Small intestine (tissue), 7 donors: Measurements from ENCODE around the gene TCF19. TPM values are rescaled to one million over a fixed set of nuclear protein-coding genes. Genes with fewer than 3 reads are reported as not detected.
"Not testable (repeated sequence)": the region's sequence is repeated elsewhere in the genome, so short reads cannot be mapped to it uniquely, and the experiment has no call there.

ENCODE experiments used
- DNase-seq, 2 donors: peaks; one replicate each; pipeline versions ENCODE4 v3.0.0 to v3.0.0-alpha.2; 2013
- FAIRE-seq: peaks from 2 replicates; lab custom pipeline; 2012; peaks lifted over from hg19 to GRCh38; lab: Jason Lieb, UNC
- H3K27ac ChIP-seq, 3 donors: one replicate each; pipeline ENCODE4 v1.5.1; 2013; ENCODE audit warnings: low read length in 2 of 3, mild to moderate bottlenecking in 2 of 3, control low read depth in 1 of 3, inconsistent platforms in 1 of 3, low read depth in 1 of 3, moderate library complexity in 1 of 3
- H3K27me3 ChIP-seq, 3 donors: one replicate each; pipeline ENCODE4 v1.6.1; 2013; ENCODE audit warnings: low read length in 3 of 3, inconsistent platforms in 1 of 3; ENCODE audit not compliant: control insufficient read depth in 3 of 3, insufficient read depth in 3 of 3
- H3K36me3 ChIP-seq, 3 donors: one replicate each; pipeline ENCODE4 v1.6.1; 2013; ENCODE audit warnings: low read length in 3 of 3, inconsistent platforms in 1 of 3, low read depth in 1 of 3, mild to moderate bottlenecking in 1 of 3, moderate library complexity in 1 of 3; ENCODE audit not compliant: control insufficient read depth in 3 of 3, insufficient read depth in 2 of 3
- H3K4me1 ChIP-seq, 3 donors: one replicate each; pipeline ENCODE4 v1.6.1; 2013; ENCODE audit warnings: low read length in 2 of 3, inconsistent platforms in 1 of 3, low read depth in 1 of 3, mild to moderate bottlenecking in 1 of 3, moderate library complexity in 1 of 3; ENCODE audit not compliant: control insufficient read depth in 3 of 3, insufficient read depth in 2 of 3
- H3K4me3 ChIP-seq, 3 donors: one replicate each; pipeline ENCODE4 v1.5.1; 2013; ENCODE audit warnings: low read length in 3 of 3, control low read depth in 1 of 3, inconsistent platforms in 1 of 3, low read depth in 1 of 3, mild to moderate bottlenecking in 1 of 3, moderate library complexity in 1 of 3
- H3K9me3 ChIP-seq, 2 donors: one replicate each; pipeline ENCODE4 v1.6.1; 2013; ENCODE audit warnings: low read depth in 1 of 2, low read length in 1 of 2; ENCODE audit not compliant: control insufficient read depth in 2 of 2, insufficient read depth in 1 of 2
- WGBS, 3 donors: extraction: QIAGEN DNeasy Blood & Tissue Kit; methylation state at CpG; one replicate each; pipeline ENCODE4 v1.1.7; 2013; 5-methylcytosine and 5-hydroxymethylcytosine counted together
- polyA plus RNA-seq, 4 donors: library from polyadenylated mRNA; stranded (reverse) in 3 of 4; unstranded in 1 of 4; fragments of 200-250 nt in 3 of 4; fragments of 120-200 nt in 1 of 4; gene quantifications; one replicate each; pipeline versions ENCODE4 v1.2.1 to v1.2.3, GENCODE V29; 2013
- donor health status: healthy with polysubstance abuse.
- donor health status: control.
- donor health status: control.
- donor health status: Bipolar disorder and iron deficiency.
- donor health status: healthy.

TCF19 gene
- polyA plus RNA-seq, 4 donors = 1.8 to 12.8 (median 4.9) TPM

DNA sequence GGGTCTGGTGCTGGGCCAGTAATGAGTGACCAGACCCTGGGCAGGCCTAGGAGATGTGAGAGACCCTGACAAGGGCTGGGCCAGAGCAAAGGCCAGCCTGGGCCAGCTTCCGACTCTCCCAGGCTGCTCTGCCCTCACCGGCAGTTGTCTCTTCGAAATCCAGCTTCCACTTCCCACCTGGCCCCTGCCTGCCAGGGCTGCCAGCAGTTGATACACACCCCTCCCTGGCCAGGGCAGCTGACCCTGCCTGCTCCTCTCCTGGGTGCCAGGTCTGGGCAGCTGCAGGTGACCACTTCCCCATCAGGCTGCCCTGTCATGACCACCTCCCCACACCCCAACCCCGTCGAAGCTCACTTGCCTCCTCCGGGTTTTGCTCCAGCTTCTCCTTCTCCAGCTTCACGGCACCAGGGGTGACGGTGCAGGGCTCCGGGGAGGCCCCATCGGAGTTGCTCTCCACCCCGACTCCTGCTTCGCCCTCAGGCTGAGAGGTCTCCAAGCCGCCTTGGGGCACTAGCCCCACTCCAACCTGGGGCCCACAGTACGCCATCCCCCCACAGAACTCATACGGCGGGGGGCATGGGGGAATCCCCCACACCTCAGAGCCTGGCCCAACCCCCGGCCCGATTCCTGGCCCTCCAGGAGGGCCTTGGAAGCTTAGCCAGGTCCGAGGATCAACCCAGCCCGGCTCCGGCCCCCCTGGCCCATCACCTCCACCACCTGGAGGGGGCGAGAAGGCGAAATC, 11.6 kb downstream of the TCF19 start:
- not testable (repeated sequence) for H3K4me3 ChIP-seq, H3K9me3 ChIP-seq, H3K36me3 ChIP-seq, DNase-seq, H3K4me1 ChIP-seq, H3K27me3 ChIP-seq, H3K27ac ChIP-seq, FAIRE-seq
- 67 to 89% (median 88%) methylated on average over 19 to 23 of the region's 23 CpGs for WGBS, 3 donors

- Histone ChIP-seq H3K9me3 (no peaks in the 10 kb centered on the region), H3K4me3 (no peak within 1 kb of the TSS), H3K4me1 (no peaks in the 10 kb centered on the region), H3K36me3 (no peaks in the 10 kb centered on the region), H3K27me3 (peaks cover 0 to 6% (median 0%) of the 10 kb centered on the region in 3 donors), H3K27ac (no peak within 1 kb of the TSS)
- FAIRE-seq (no peak), DNase-seq (no peak)
- WGBS, 3 donors = 66 to 93% (median 89%) methylated on average over 9 of the region's 9 CpGs
Observed at GRCh38 chr6:31170600-31170881, 12.2 kb downstream of the TCF19 start, which contains the start of gene POU5F1. TSS of gene POU5F1 (minus strand) at chr6:31170682. CDS start at chr6:31170620, 62 bp downstream.

- no peaks in the 10 kb centered on the region for H3K4me1 ChIP-seq
- DNase-seq (no peak), FAIRE-seq (no peak)
- no peaks in the 10 kb centered on the region for H3K36me3 ChIP-seq
- H3K27me3 ChIP-seq = peaks cover 0 to 6% (median 0%) of the 10 kb centered on the region in 3 donors
- H3K27ac ChIP-seq = no peak overlapping the region
- no peak overlapping the region for H3K4me3 ChIP-seq
- no peaks in the 10 kb centered on the region for H3K9me3 ChIP-seq
- WGBS, 3 donors = 85 to 93% (median 87%) methylated on average over 10 of the region's 10 CpGs
Observed at GRCh38 chr6:31170987-31171671, 12.7 kb downstream of the TCF19 start.

- FAIRE-seq = no peak
- H3K4me1 ChIP-seq = no peaks in the 10 kb centered on the region
- no peak overlapping the region for H3K27ac ChIP-seq
- no peak overlapping the region for H3K4me3 ChIP-seq
- H3K9me3 ChIP-seq = no peaks in the 10 kb centered on the region
- 62 to 87% (median 80%) methylated on average over 16 of the region's 16 CpGs for WGBS, 3 donors
- H3K27me3 ChIP-seq = peaks cover 0 to 6% (median 0%) of the 10 kb centered on the region in 3 donors
- no peaks in the 10 kb centered on the region for H3K36me3 ChIP-seq
- no peak for DNase-seq
Observed at GRCh38 chr6:31171931-31172905, 13.8 kb downstream of the TCF19 start.

GRCh38 chr6:31172973-31173384, 14.6 kb downstream of the TCF19 start:
- Histone ChIP-seq H3K4me1 (no peaks in the 10 kb centered on the region), H3K9me3 (no peaks in the 10 kb centered on the region), H3K36me3 (no peaks in the 10 kb centered on the region), H3K4me3 (no peak overlapping the region), H3K27ac (no peak overlapping the region), H3K27me3 (peaks cover 0 to 6% (median 0%) of the 10 kb centered on the region in 3 donors)
- FAIRE-seq (no peak), DNase-seq (no peak)
- 76 to 79% (median 76%) methylated on average over 4 to 5 of the region's 5 CpGs for WGBS, 3 donors

GRCh38 chr6:31173406-31173805, 15.0 kb downstream of the TCF19 start:
- 72 to 74% (median 73%) methylated on average over 3 of the region's 3 CpGs for WGBS, 3 donors
- Histone ChIP-seq H3K4me3 (no peak overlapping the region), H3K36me3 (no peaks in the 10 kb centered on the region), H3K4me1 (no peaks in the 10 kb centered on the region), H3K27ac (no peak overlapping the region), H3K9me3 (no peaks in the 10 kb centered on the region), H3K27me3 (peaks cover 0 to 6% (median 0%) of the 10 kb centered on the region in 3 donors)
- DNase-seq (no peak), FAIRE-seq (no peak)

- H3K27me3 ChIP-seq = peaks cover 0 to 6% (median 0%) of the 10 kb centered on the region in 3 donors
- no peak for DNase-seq
- FAIRE-seq = no peak
- no peaks in the 10 kb centered on the region for H3K36me3 ChIP-seq
- no peaks in the 10 kb centered on the region for H3K9me3 ChIP-seq
- 85 to 86% (median 86%) methylated on average over 5 of the region's 5 CpGs for WGBS, 3 donors
- no peak overlapping the region for H3K27ac ChIP-seq
- H3K4me1 ChIP-seq = peaks cover 0 to 4% (median 2%) of the 10 kb centered on the region in 3 donors
- no peak overlapping the region for H3K4me3 ChIP-seq
Observed at GRCh38 chr6:31174378-31174777, 16.0 kb downstream of the TCF19 start.

- Histone ChIP-seq H3K36me3 (no peaks in the 10 kb centered on the region), H3K27ac (no peak overlapping the region), H3K4me1 (peaks cover 0 to 4% (median 2%) of the 10 kb centered on the region in 3 donors), H3K9me3 (no peaks in the 10 kb centered on the region), H3K4me3 (no peak overlapping the region), H3K27me3 (peaks cover 0 to 3% (median 0%) of the 10 kb centered on the region in 3 donors)
- no peak for DNase-seq
- 74 to 79% (median 78%) methylated on average over 3 of the region's 3 CpGs for WGBS, 3 donors
- no peak for FAIRE-seq
Observed at GRCh38 chr6:31175971-31176370, 17.6 kb downstream of the TCF19 start.
